K562 (cell line): ENCODE measurements around the gene NDUFAF5. TPM values are rescaled to one million over a fixed set of nuclear protein-coding genes. Genes with fewer than 3 reads are reported as not detected.

Experiments used
- ATAC-seq: fragments of 200-7000 bp; cut with Tn5 transposase; 3 replicates; pipeline ENCODE4 v1.9.1; 2020; ENCODE audit warnings: moderate library complexity
- BruUV-seq: library from RNA; stranded (reverse); fragments of 400-500 nt; replicated peaks from 2 replicates; lab custom pipeline; 2021; lab: Mats Ljungman, UMichigan
- CTCF ChIA-PET: fragments of 300-600 bp; formaldehyde crosslinking; extraction: SDS; loops from one replicate; lab custom pipeline; 2021; ENCODE audit warnings: low intra/inter-chr PET ratio; lab: Yijun Ruan, JAX
- POLR2A ChIA-PET: fragments of 300-600, 350-650 bp; sonication (Branson Sonifier 250); formaldehyde crosslinking; extraction: SDS; loops from one replicate; lab custom pipeline; 2021; ENCODE audit warnings: antibody characterized with exemption, inconsistent platforms; lab: Yijun Ruan, JAX
- DNase-seq, 4 experiments: peaks; one replicate each; pipeline versions ENCODE4 v3.0.0 to v3.0.0-alpha.2; 2011 to 2018; ENCODE audit warnings: low spot score in 3 of 4, mixed read lengths in 3 of 4; ENCODE audit errors: extremely low read depth in 1 of 4
- FAIRE-seq: peaks from 2 replicates; lab custom pipeline; 2011; peaks lifted over from hg19 to GRCh38; lab: Jason Lieb, UNC
- H2AFZ ChIP-seq: 2 replicates; pipeline ENCODE4 v1.6.0; 2011; ENCODE audit warnings: low read depth, low read length, control low read depth, inconsistent platforms
- H3K27ac ChIP-seq: fragments of 200-600 bp; 3 replicates; pipeline ENCODE4 v1.8.0; 2011; ENCODE audit warnings: low read depth, mild to moderate bottlenecking, control low read depth, inconsistent platforms, low read length, moderate library complexity, mixed read lengths; ENCODE audit errors: extremely low read depth
- H3K27me3 ChIP-seq, 2 experiments: fragments of 300-600 bp in 1 of 2; 2 replicates in 1 of 2; 3 replicates in 1 of 2; pipeline versions ENCODE4 v1.6.0 to v1.8.0; 2011; ENCODE audit warnings: inconsistent platforms in 2 of 2, low read length in 2 of 2, mild to moderate bottlenecking in 1 of 2, mixed read lengths in 1 of 2, moderate library complexity in 1 of 2; ENCODE audit not compliant: control insufficient read depth in 2 of 2, insufficient read depth in 2 of 2
- H3K36me3 ChIP-seq: fragments of 300-600 bp; 3 replicates; pipeline ENCODE4 v1.8.0; 2011; ENCODE audit warnings: mild to moderate bottlenecking, low read length, inconsistent platforms; ENCODE audit not compliant: control insufficient read depth, insufficient read depth
- H3K4me1 ChIP-seq, 2 experiments: fragments of 200-600 bp in 1 of 2; replicated peaks in 1 of 2; 2 replicates in 1 of 2; 3 replicates in 1 of 2; pipeline versions ENCODE4 v1.5.1 to v1.8.0; 2011; ENCODE audit warnings: inconsistent platforms in 2 of 2, low read length in 2 of 2, mild to moderate bottlenecking in 1 of 2, mixed read lengths in 1 of 2, moderate library complexity in 1 of 2; ENCODE audit not compliant: control insufficient read depth in 2 of 2, insufficient read depth in 2 of 2
- H3K4me2 ChIP-seq: 2 replicates; pipeline ENCODE4 v1.6.1; 2011; ENCODE audit warnings: low read length, control low read depth, inconsistent platforms, mixed read lengths; ENCODE audit not compliant: insufficient read depth
- H3K4me3 ChIP-seq: fragments of 200-600 bp; sonication (generic), shearing (Covaris generic); 2 replicates; pipeline ENCODE4 v1.5.1; 2016; ENCODE audit warnings: control low read depth, inconsistent platforms
- H3K79me2 ChIP-seq: fragments of 200-600 bp; 3 replicates; pipeline ENCODE4 v1.8.0; 2011; ENCODE audit warnings: low read length, inconsistent platforms; ENCODE audit not compliant: control insufficient read depth, insufficient read depth
- H3K9ac ChIP-seq, 2 experiments: 2 replicates each; pipeline versions ENCODE4 v1.6.0 to v1.6.1; 2011; ENCODE audit warnings: low read depth in 2 of 2, low read length in 2 of 2, control low read depth in 1 of 2, inconsistent platforms in 1 of 2, mild to moderate bottlenecking in 1 of 2, mixed read lengths in 1 of 2; ENCODE audit not compliant: insufficient read depth in 1 of 2
- H3K9me1 ChIP-seq: one replicate; pipeline ENCODE4 v1.6.0; 2011; ENCODE audit warnings: inconsistent platforms, mild to moderate bottlenecking, low read length, moderate library complexity; ENCODE audit not compliant: control insufficient read depth, insufficient read depth
- H3K9me3 ChIP-seq: replicated peaks from 2 replicates; pipeline ENCODE4 v1.5.1; 2011; ENCODE audit warnings: low read depth, low read length, inconsistent platforms; ENCODE audit not compliant: control insufficient read depth, insufficient read depth
- H4K20me1 ChIP-seq: replicated peaks from 2 replicates; pipeline ENCODE4 v1.6.1; 2011; ENCODE audit warnings: low read length, inconsistent platforms, mixed read lengths; ENCODE audit not compliant: control insufficient read depth, insufficient read depth
- CC2D1A ChIP-seq: fragments of 450-650 bp; IDR thresholded peaks from 2 replicates; pipeline ENCODE4 v1.6.1; 2017; ENCODE audit warnings: mild to moderate bottlenecking
- ETV5 ChIP-seq: sonication (generic); formaldehyde crosslinking; IDR thresholded peaks from 2 replicates; pipeline ENCODE4 v1.4.0; 2020; ENCODE audit warnings: low read depth, mild to moderate bottlenecking, missing genetic modification reagents
- ETV6 ChIP-seq, 3 experiments: fragments of 150-350 bp in 1 of 3; sonication (generic) in 1 of 3; formaldehyde crosslinking in 1 of 3; IDR thresholded peaks; 2 replicates each; pipeline versions ENCODE4 v1.6.1 to v1.8.0; 2014 to 2022; ENCODE audit warnings: borderline replicate concordance in 2 of 3, low read depth in 2 of 3, antibody characterized with exemption in 1 of 3, low read length in 1 of 3, mild to moderate bottlenecking in 1 of 3, missing genetic modification reagents in 1 of 3
- FOXA3 ChIP-seq, 2 experiments: fragments of 450-650 bp in 1 of 2; sonication (generic) in 1 of 2; formaldehyde crosslinking; IDR thresholded peaks in 1 of 2; conservative IDR thresholded peaks in 1 of 2; 2 replicates each; pipeline versions ENCODE4 v1.4.0 to v1.8.0; 2020 to 2022; ENCODE audit warnings: mild to moderate bottlenecking in 2 of 2, missing genetic modification reagents in 1 of 2
- GTF2E2 ChIP-seq: fragments of 200-800 bp; sonication (Bioruptor generic); IDR thresholded peaks from 2 replicates; pipeline ENCODE4 v1.6.1; 2016; ENCODE audit warnings: missing genetic modification characterization, missing compliant biosample characterization
- MTA2 ChIP-seq: fragments of 450-650 bp; IDR thresholded peaks from 2 replicates; pipeline ENCODE4 v1.6.1; 2016; ENCODE audit warnings: low read depth
- NBN ChIP-seq: fragments of 450-650 bp; IDR thresholded peaks from 2 replicates; pipeline ENCODE4 v1.6.1; 2016; ENCODE audit warnings: low read depth, mild to moderate bottlenecking
- NR3C1 ChIP-seq: sonication (generic); formaldehyde crosslinking; IDR thresholded peaks from 2 replicates; pipeline ENCODE4 v1.8.1; 2022; ENCODE audit warnings: missing genetic modification reagents
- PRMT5 ChIP-seq: sonication (generic); formaldehyde crosslinking; IDR thresholded peaks from 2 replicates; pipeline ENCODE4 v1.5.0; 2020; ENCODE audit warnings: missing genetic modification reagents
- XRCC4 ChIP-seq: IDR thresholded peaks from one replicate; pipeline ENCODE4 v1.6.1; 2011; ENCODE audit not compliant: insufficient read depth, insufficient read length; ENCODE audit errors: extremely low read depth
- ZFP1 ChIP-seq: fragments of 450-650 bp; formaldehyde crosslinking; IDR thresholded peaks from 2 replicates; pipeline ENCODE4 v1.4.0; 2020; ENCODE audit warnings: mild to moderate bottlenecking, mixed read lengths
- ZKSCAN3 ChIP-seq: fragments of 250-450 bp; sonication (Bioruptor Pico); IDR thresholded peaks from 2 replicates; pipeline ENCODE4 v1.4.0; 2020
- ZNF140 ChIP-seq: fragments of 250-450 bp; sonication (Bioruptor Pico); IDR thresholded peaks from 2 replicates; pipeline ENCODE4 v1.8.0; 2021; ENCODE audit warnings: moderate library complexity, mild to moderate bottlenecking, inconsistent platforms
- ZNF282 ChIP-seq: sonication (generic); formaldehyde crosslinking; IDR thresholded peaks from 2 replicates; pipeline ENCODE4 v1.8.1; 2023; ENCODE audit warnings: missing genetic modification reagents
- ZNF639 ChIP-seq, 2 experiments: fragments of 200-800 bp in 1 of 2; sonication (Bioruptor generic) in 1 of 2; sonication (generic) in 1 of 2; formaldehyde crosslinking in 1 of 2; IDR thresholded peaks in 1 of 2; conservative IDR thresholded peaks in 1 of 2; 2 replicates each; pipeline versions ENCODE4 v1.5.0 to v1.6.1; 2016 to 2020; ENCODE audit warnings: missing compliant biosample characterization in 1 of 2, missing genetic modification characterization in 1 of 2, missing genetic modification reagents in 1 of 2
- ZSCAN29 ChIP-seq: fragments of 450-650 bp; IDR thresholded peaks from 2 replicates; pipeline ENCODE4 v1.6.1; 2017
- WGBS: fragments of 100-300 bp; shearing (Covaris generic); methylation state at CpG from one replicate; pipeline ENCODE4 v1.1.6; 2016; ENCODE audit warnings: low coverage, mixed read lengths; ENCODE audit not compliant: insufficient coverage; ENCODE audit errors: missing lambda C conversion rate; 5-methylcytosine and 5-hydroxymethylcytosine counted together
- in situ Hi-C: fragments of 300-500 bp; cut with MboI; formaldehyde crosslinking; loops from 4 replicates; pipeline ENCODE4 v1.15.0; 2018; ENCODE audit warnings: inconsistent platforms, mixed read lengths
- intact Hi-C: fragments of 100-400 bp; cut with micrococcal nuclease; formaldehyde crosslinking; loops from 2 replicates; pipeline ENCODE4 v1.14.2; 2022
- polyA plus RNA-seq, 8 experiments: library from polyadenylated mRNA; depleted of rRNA in 4 of 8; stranded (reverse) in 5 of 8; unstranded in 3 of 8; fragments of >200 nt; fragmentation: Nextera tagmentation in 2 of 8; fragmentation: Illumina TruSeq in 1 of 8; extraction: Ambion mirVana in 2 of 8; extraction: Trizol in 1 of 8; gene quantifications; 2 replicates each; pipeline versions ENCODE4 v1.2.1 to v1.2.3, GENCODE V29; 2011 to 2014; ENCODE audit warnings: inconsistent platforms in 1 of 8, missing spikeins in 1 of 8
- total RNA-seq, 7 experiments: library from RNA; depleted of rRNA in 6 of 7; stranded (reverse); fragments of >200 nt in 6 of 7; fragmentation: Illumina TruSeq in 2 of 7; extraction: Trizol in 2 of 7; gene quantifications; 2 replicates each; pipeline versions ENCODE4 v1.2.1 to v1.2.3, GENCODE V29; 2011 to 2021; ENCODE audit warnings: low replicate concordance in 1 of 7
- TF ChIP-seq, protein P1 (sequence below): sonication (generic); formaldehyde crosslinking; IDR thresholded peaks from 2 replicates; pipeline ENCODE4 v1.8.1; 2023; ENCODE audit warnings: mild to moderate bottlenecking, missing genetic modification reagents, moderate library complexity
- TF ChIP-seq, protein P2 (sequence below): sonication (generic); formaldehyde crosslinking; IDR thresholded peaks from 2 replicates; pipeline ENCODE4 v1.8.0; 2022; ENCODE audit warnings: mild to moderate bottlenecking, missing genetic modification reagents, borderline replicate concordance

Gene NDUFAF5
- total and polyA plus RNA-seq, 9 of the 15 experiments (the other 6 are each of a cell fraction or from before 2014, with no cell fraction given), result 17.2 to 33.1 (median 27.3) TPM

DNA sequence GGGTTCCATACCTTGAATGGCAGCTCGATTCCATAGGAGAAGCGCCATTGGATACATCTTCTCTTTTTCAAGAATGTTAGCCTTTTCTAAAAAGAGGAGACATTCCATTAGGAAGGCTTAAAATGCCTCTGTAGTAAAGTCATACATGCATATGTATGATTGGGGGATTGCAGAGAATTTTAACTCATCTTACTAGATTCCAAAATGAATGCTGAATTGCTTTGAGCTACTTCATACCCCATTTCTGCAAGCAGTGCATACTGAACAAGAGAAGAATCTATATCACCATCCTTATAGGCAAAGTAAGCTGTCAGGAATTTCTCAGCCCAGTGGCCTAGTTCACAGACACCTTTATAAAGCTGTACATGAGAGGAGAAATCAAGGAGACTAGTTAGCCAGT lies 80.3 kb downstream of the NDUFAF5 start (continued):
- TF ChIP-seq ZNF140 (CRISPR knock-in tag) (no peak), PRMT5 (CRISPR knock-in tag) (no peak), NR3C1 (CRISPR knock-in tag) (no peak), ZNF639 (CRISPR knock-in tag; conservative IDR thresholded peaks at IDR 0.05 in 1 of 2, IDR thresholded peaks at IDR 0.05 in 1 of 2) (no peak), ZNF282 (CRISPR knock-in tag) (no peak), CC2D1A (no peak), ZFP1 (no peak)

DNA sequence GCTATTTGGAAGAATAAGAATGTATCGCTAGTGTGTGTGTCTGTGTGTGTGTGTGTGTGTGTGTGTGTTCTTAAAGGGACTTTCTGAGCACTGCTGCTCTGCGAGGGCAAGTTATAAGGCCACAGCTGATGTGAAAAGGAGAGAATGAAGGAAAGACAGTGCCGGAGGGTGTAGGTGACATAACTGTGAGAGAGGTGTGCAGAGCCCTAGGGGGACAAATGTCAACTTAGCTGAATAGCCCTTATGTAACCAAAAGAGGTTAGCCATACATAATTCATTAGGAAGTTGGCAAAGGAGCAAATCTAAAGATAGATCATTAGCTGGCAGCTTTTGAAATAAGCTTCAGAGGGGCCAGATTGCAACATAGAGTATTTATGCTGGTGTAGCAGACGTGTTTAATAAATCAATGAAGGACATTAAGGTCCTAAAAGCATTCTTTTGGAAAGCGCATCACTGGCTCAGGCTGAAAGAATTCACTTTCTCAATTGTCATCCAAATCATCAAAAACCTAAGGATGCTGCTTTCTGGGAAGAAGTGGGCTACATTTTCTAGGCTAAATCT lies 81.0 kb downstream of the NDUFAF5 start:
- 0% methylated on average over 5 of the region's 5 CpGs for WGBS
- ATAC-seq, result no peak
- no peaks in the 10 kb centered on the region for H3K27me3 ChIP-seq
- CTCF ChIA-PET, result no interaction called here
- no peaks in the 10 kb centered on the region for H4K20me1 ChIP-seq
- intact Hi-C loops, result no loop called here
- H3K79me2 ChIP-seq, result no peaks in the 10 kb centered on the region
- H3K9me1 ChIP-seq, result no peaks in the 10 kb centered on the region
- H3K36me3 ChIP-seq, result no peaks in the 10 kb centered on the region
- DNase-seq, result no peak
- H3K9me3 ChIP-seq, result no peaks in the 10 kb centered on the region
- no peak overlapping the region for H3K27ac ChIP-seq
- POLR2A ChIA-PET, result no interaction called here
- no peak overlapping the region for H3K4me3 ChIP-seq
- no peaks in the 10 kb centered on the region for H3K4me1 ChIP-seq
- no peak overlapping the region for H2AFZ ChIP-seq
- no TSS peak for BruUV-seq
- in situ Hi-C loops, result no loop called here
- H3K9ac ChIP-seq, result no peak overlapping the region
- no peak for FAIRE-seq
- no peak overlapping the region for H3K4me2 ChIP-seq
- TF ChIP-seq NBN (no peak), ZKSCAN3 (CRISPR knock-in tag) (no peak), FOXA3 (CRISPR knock-in tag; conservative IDR thresholded peaks at IDR 0.05 in 1 of 2, IDR thresholded peaks at IDR 0.05 in 1 of 2) (no peak), MTA2 (no peak), ETV5 (CRISPR knock-in tag) (no peak), XRCC4 (no peak), GTF2E2 (tag) (no peak), ZSCAN29 (no peak), ETV6 (IDR thresholded peaks at IDR 0.05; ENCODE audit: borderline replicate concordance in 1 of 2, low read depth in 2 of 2, low read length in 1 of 2) (no peak), ETV6 (CRISPR knock-in tag; IDR thresholded peaks at IDR 0.05; ENCODE audit: borderline replicate concordance) (no peak)
- TF ChIP-seq, protein P1, sequence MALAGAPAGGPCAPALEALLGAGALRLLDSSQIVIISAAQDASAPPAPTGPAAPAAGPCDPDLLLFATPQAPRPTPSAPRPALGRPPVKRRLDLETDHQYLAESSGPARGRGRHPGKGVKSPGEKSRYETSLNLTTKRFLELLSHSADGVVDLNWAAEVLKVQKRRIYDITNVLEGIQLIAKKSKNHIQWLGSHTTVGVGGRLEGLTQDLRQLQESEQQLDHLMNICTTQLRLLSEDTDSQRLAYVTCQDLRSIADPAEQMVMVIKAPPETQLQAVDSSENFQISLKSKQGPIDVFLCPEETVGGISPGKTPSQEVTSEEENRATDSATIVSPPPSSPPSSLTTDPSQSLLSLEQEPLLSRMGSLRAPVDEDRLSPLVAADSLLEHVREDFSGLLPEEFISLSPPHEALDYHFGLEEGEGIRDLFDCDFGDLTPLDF (CRISPR knock-in tag), result no peak
- TF ChIP-seq, protein P2, sequence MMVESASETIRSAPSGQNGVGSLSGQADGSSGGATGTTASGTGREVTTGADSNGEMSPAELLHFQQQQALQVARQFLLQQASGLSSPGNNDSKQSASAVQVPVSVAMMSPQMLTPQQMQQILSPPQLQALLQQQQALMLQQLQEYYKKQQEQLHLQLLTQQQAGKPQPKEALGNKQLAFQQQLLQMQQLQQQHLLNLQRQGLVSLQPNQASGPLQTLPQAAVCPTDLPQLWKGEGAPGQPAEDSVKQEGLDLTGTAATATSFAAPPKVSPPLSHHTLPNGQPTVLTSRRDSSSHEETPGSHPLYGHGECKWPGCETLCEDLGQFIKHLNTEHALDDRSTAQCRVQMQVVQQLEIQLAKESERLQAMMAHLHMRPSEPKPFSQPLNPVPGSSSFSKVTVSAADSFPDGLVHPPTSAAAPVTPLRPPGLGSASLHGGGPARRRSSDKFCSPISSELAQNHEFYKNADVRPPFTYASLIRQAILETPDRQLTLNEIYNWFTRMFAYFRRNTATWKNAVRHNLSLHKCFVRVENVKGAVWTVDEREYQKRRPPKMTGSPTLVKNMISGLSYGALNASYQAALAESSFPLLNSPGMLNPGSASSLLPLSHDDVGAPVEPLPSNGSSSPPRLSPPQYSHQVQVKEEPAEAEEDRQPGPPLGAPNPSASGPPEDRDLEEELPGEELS (CRISPR knock-in tag), result no peak
